Keratinocyte (primary cell): ENCODE measurements around the gene SLC16A13.

ENCODE experiments used
- EZH2 ChIP-seq: IDR thresholded peaks from one replicate; pipeline ENCODE4 v1.6.1; 2012; ENCODE audit warnings: inconsistent platforms, mild to moderate bottlenecking, low read length, moderate library complexity
- TF ChIP-seq, protein P1 (sequence below), 3 experiments: IDR thresholded peaks in 1 of 3; conservative IDR thresholded peaks in 1 of 3; optimal IDR thresholded peaks in 1 of 3; 2 replicates in 2 of 3; 3 replicates in 1 of 3; pipeline versions ENCODE3 to v1.5.1; 2011; ENCODE audit warnings: low read length in 3 of 3, mild to moderate bottlenecking in 3 of 3, moderate library complexity in 2 of 3, control low read depth in 1 of 3, inconsistent platforms in 1 of 3; ENCODE audit not compliant: insufficient read depth in 2 of 3; ENCODE audit errors: extremely low read depth in 1 of 3

DNA sequence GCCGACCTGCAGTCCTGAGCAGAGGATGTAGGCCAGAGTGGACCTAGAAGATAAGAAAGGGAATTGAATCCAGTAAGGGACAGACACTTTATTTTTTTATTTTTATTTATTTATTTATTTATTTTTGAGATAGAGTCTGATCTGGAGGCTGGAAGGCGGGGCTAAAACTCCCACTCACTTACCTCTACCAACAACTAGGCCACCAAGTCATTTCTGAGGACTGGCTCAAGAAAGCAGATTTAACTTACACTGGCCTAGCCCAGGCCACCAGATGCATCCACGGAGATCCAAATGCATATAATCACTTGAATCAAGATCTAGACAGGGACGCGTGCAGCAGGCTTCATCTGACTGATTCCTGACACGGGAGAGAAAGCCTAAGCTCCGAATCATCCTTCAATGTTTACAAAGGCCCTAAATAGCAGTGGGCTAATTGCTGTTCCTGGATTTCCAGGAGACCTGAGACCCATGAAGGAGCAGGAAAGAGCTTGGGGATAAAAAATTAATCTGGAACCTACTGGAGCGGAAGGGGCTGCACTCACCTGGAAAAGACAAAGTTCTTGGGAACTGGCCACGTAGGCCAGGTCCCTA lies 41.1 kb upstream of the SLC16A13 start:
- TF ChIP-seq, protein P1, sequence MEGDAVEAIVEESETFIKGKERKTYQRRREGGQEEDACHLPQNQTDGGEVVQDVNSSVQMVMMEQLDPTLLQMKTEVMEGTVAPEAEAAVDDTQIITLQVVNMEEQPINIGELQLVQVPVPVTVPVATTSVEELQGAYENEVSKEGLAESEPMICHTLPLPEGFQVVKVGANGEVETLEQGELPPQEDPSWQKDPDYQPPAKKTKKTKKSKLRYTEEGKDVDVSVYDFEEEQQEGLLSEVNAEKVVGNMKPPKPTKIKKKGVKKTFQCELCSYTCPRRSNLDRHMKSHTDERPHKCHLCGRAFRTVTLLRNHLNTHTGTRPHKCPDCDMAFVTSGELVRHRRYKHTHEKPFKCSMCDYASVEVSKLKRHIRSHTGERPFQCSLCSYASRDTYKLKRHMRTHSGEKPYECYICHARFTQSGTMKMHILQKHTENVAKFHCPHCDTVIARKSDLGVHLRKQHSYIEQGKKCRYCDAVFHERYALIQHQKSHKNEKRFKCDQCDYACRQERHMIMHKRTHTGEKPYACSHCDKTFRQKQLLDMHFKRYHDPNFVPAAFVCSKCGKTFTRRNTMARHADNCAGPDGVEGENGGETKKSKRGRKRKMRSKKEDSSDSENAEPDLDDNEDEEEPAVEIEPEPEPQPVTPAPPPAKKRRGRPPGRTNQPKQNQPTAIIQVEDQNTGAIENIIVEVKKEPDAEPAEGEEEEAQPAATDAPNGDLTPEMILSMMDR (optimal IDR thresholded peaks at IDR 0.05 in 1 of 3, IDR thresholded peaks at IDR 0.05 in 1 of 3, conservative IDR thresholded peaks at IDR 0.05 in 1 of 3; ENCODE audit: extremely low read depth in 1 of 3, insufficient read depth in 2 of 3, low read length in 3 of 3): no peak
- TF ChIP-seq EZH2: no peak
